K562 (cell line): ENCODE results near the gene CLK3. TPM values are rescaled to one million over a fixed set of nuclear protein-coding genes. Genes with fewer than 3 reads are reported as not detected.

Experiments used
- CHD1 ChIP-seq: fragments of 200-600 bp; sonication (generic); IDR thresholded peaks from one replicate; pipeline ENCODE4 v1.6.1; 2012; ENCODE audit warnings: mild to moderate bottlenecking, moderate library complexity, low read length, inconsistent platforms
- DPF2 ChIP-seq: fragments of 450-650 bp; IDR thresholded peaks from 2 replicates; pipeline ENCODE4 v1.6.1; 2016
- FOSL1 ChIP-seq: fragments of 200-800 bp; sonication (Bioruptor generic); conservative IDR thresholded peaks from 2 replicates; pipeline ENCODE4 v1.6.1; 2016; ENCODE audit warnings: missing genetic modification characterization, missing compliant biosample characterization
- GATA2 ChIP-seq: sonication (generic); formaldehyde crosslinking; IDR thresholded peaks from 2 replicates; pipeline ENCODE4 v1.4.0; 2020; ENCODE audit warnings: mild to moderate bottlenecking, missing genetic modification reagents
- NFIX ChIP-seq: fragments of 250-450 bp; sonication (Bioruptor Pico); IDR thresholded peaks from 2 replicates; pipeline ENCODE4 v1.4.0; 2020; ENCODE audit warnings: low read depth, mild to moderate bottlenecking, moderate library complexity
- NONO ChIP-seq, 2 experiments: fragments of 200-400 bp in 1 of 2; fragments of 450-650 bp in 1 of 2; formaldehyde crosslinking in 1 of 2; IDR thresholded peaks; 2 replicates each; pipeline ENCODE4 v1.6.1; 2017; ENCODE audit warnings: low read depth in 2 of 2, mild to moderate bottlenecking in 2 of 2, moderate library complexity in 2 of 2, low read length in 1 of 2
- RNF2 ChIP-seq: sonication (generic); IDR thresholded peaks from 2 replicates; pipeline ENCODE4 v1.6.1; 2016
- SNIP1 ChIP-seq: fragments of 450-650 bp; IDR thresholded peaks from 2 replicates; pipeline ENCODE4 v1.7.1; 2017; ENCODE audit warnings: low read depth, mild to moderate bottlenecking
- TEAD4 ChIP-seq, 2 experiments: sonication (generic) in 1 of 2; formaldehyde crosslinking in 1 of 2; IDR thresholded peaks; 2 replicates each; pipeline versions ENCODE4 v1.6.1 to v1.8.0; 2012 to 2022; ENCODE audit warnings: borderline replicate concordance in 1 of 2, inconsistent platforms in 1 of 2, low read length in 1 of 2, mild to moderate bottlenecking in 1 of 2, missing genetic modification reagents in 1 of 2
- ZNF146 ChIP-seq: IDR thresholded peaks from one replicate; pipeline ENCODE4 v1.6.1; 2018; ENCODE audit warnings: missing compliant biosample characterization; ENCODE audit not compliant: unreplicated experiment
- ZNF699 ChIP-seq: fragments of 250-450 bp; sonication (Bioruptor Pico); IDR thresholded peaks from 2 replicates; pipeline ENCODE4 v1.8.0; 2021; ENCODE audit warnings: mild to moderate bottlenecking, moderate library complexity; ENCODE audit not compliant: insufficient replicate concordance
- polyA plus RNA-seq, 8 experiments: library from polyadenylated mRNA; depleted of rRNA in 4 of 8; stranded (reverse) in 5 of 8; unstranded in 3 of 8; fragments of >200 nt; fragmentation: Nextera tagmentation in 2 of 8; fragmentation: Illumina TruSeq in 1 of 8; extraction: Ambion mirVana in 2 of 8; extraction: Trizol in 1 of 8; gene quantifications; 2 replicates each; pipeline versions ENCODE4 v1.2.1 to v1.2.3, GENCODE V29; 2011 to 2014; ENCODE audit warnings: inconsistent platforms in 1 of 8, missing spikeins in 1 of 8
- total RNA-seq, 7 experiments: library from RNA; depleted of rRNA in 6 of 7; stranded (reverse); fragments of >200 nt in 6 of 7; fragmentation: Illumina TruSeq in 2 of 7; extraction: Trizol in 2 of 7; gene quantifications; 2 replicates each; pipeline versions ENCODE4 v1.2.1 to v1.2.3, GENCODE V29; 2011 to 2021; ENCODE audit warnings: low replicate concordance in 1 of 7
- TF ChIP-seq, protein P1 (sequence below): fragments of 250-450 bp; sonication (Bioruptor Pico); IDR thresholded peaks from 2 replicates; pipeline ENCODE4 v1.4.0; 2020
- TF ChIP-seq, protein P2 (sequence below): sonication (generic); formaldehyde crosslinking; IDR thresholded peaks from 2 replicates; pipeline ENCODE4 v1.8.0; 2022; ENCODE audit warnings: missing genetic modification reagents, mild to moderate bottlenecking, borderline replicate concordance
- TF ChIP-seq, protein P3 (sequence below): fragments of 250-450 bp; sonication (Bioruptor Pico); IDR thresholded peaks from 2 replicates; pipeline ENCODE4 v1.4.0; 2020
- TF ChIP-seq, protein P4 (sequence below): sonication (generic); formaldehyde crosslinking; IDR thresholded peaks from 2 replicates; pipeline ENCODE4 v1.8.0; 2023; ENCODE audit warnings: mild to moderate bottlenecking, missing genetic modification reagents

The CLK3 gene
- total and polyA plus RNA-seq, 9 of the 15 experiments (the other 6 are each of a cell fraction or from before 2014, with no cell fraction given), result 1.2 to 95.2 (median 51.7) TPM

DNA sequence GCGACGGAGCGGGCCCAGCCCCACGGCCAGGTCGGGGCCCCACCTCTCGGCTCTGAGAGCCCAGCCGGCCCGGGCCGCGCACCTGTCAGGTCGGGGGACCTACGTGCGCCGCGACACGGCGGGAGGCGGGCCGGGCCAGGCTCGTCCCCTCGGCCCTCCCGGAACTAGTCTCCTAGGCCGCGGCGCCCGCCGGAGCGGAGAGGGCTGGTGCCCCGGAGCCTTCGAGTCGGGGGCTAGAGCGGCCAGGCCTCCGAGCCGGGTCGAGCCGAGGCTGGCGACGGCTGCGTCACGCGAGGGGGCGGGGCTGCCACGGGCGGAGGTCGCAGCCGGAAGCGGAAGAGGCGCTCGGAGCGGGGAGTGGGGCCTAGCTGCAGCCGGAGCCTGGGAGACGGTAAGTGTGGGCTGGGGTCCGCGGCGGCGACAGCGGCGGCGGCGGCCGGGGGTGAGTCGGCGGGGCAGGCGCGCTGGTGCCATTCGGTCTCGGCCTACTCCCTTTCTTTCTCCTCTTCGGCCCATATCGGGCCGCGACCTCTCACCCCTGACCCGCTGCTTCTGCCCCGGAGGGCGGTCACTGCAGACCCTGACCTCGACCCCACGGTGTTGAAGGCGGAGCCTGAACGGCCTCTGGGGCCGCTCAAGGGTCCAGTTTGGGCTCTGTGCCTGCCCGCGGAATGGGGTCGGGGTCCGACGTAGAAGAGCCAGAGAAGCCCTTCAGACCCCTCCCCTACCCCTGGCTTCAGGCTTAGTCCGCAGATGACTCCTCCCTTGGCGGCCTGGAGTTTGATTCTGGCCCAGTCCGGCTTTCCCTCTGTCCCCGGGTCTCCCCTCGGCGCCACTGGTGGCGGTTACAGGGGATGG is at the start of gene CLK3 (continued):
- peak; percentile 86 to 90 for TF ChIP-seq NONO (IDR thresholded peaks at IDR 0.05; ENCODE audit: low read depth in 2 of 2, low read length in 1 of 2)
- TF ChIP-seq, protein P1, sequence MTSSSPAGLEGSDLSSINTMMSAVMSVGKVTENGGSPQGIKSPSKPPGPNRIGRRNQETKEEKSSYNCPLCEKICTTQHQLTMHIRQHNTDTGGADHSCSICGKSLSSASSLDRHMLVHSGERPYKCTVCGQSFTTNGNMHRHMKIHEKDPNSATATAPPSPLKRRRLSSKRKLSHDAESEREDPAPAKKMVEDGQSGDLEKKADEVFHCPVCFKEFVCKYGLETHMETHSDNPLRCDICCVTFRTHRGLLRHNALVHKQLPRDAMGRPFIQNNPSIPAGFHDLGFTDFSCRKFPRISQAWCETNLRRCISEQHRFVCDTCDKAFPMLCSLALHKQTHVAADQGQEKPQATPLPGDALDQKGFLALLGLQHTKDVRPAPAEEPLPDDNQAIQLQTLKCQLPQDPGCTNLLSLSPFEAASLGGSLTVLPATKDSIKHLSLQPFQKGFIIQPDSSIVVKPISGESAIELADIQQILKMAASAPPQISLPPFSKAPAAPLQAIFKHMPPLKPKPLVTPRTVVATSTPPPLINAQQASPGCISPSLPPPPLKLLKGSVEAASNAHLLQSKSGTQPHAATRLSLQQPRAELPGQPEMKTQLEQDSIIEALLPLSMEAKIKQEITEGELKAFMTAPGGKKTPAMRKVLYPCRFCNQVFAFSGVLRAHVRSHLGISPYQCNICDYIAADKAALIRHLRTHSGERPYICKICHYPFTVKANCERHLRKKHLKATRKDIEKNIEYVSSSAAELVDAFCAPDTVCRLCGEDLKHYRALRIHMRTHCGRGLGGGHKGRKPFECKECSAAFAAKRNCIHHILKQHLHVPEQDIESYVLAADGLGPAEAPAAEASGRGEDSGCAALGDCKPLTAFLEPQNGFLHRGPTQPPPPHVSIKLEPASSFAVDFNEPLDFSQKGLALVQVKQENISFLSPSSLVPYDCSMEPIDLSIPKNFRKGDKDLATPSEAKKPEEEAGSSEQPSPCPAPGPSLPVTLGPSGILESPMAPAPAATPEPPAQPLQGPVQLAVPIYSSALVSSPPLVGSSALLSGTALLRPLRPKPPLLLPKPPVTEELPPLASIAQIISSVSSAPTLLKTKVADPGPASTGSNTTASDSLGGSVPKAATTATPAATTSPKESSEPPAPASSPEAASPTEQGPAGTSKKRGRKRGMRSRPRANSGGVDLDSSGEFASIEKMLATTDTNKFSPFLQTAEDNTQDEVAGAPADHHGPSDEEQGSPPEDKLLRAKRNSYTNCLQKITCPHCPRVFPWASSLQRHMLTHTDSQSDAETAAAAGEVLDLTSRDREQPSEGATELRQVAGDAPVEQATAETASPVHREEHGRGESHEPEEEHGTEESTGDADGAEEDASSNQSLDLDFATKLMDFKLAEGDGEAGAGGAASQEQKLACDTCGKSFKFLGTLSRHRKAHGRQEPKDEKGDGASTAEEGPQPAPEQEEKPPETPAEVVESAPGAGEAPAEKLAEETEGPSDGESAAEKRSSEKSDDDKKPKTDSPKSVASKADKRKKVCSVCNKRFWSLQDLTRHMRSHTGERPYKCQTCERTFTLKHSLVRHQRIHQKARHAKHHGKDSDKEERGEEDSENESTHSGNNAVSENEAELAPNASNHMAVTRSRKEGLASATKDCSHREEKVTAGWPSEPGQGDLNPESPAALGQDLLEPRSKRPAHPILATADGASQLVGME, result no peak
- TF ChIP-seq RNF2, result peak; percentile 59; the same call in 1 of the 2 replicates
- TF ChIP-seq TEAD4 (IDR thresholded peaks at IDR 0.05; ENCODE audit: low read length), result no peak
- TF ChIP-seq TEAD4 (CRISPR knock-in tag; IDR thresholded peaks at IDR 0.05; ENCODE audit: borderline replicate concordance), result no peak
- TF ChIP-seq ZNF146 (CRISPR knock-in tag), result no peak
- TF ChIP-seq SNIP1, result peak; percentile 67; the same call in 1 of the 2 replicates
- TF ChIP-seq, protein P2, sequence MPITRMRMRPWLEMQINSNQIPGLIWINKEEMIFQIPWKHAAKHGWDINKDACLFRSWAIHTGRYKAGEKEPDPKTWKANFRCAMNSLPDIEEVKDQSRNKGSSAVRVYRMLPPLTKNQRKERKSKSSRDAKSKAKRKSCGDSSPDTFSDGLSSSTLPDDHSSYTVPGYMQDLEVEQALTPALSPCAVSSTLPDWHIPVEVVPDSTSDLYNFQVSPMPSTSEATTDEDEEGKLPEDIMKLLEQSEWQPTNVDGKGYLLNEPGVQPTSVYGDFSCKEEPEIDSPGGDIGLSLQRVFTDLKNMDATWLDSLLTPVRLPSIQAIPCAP, result no peak
- TF ChIP-seq FOSL1 (tag), result peak; percentile 60
- TF ChIP-seq ZNF699 (CRISPR knock-in tag), result no peak
- TF ChIP-seq, protein P3, sequence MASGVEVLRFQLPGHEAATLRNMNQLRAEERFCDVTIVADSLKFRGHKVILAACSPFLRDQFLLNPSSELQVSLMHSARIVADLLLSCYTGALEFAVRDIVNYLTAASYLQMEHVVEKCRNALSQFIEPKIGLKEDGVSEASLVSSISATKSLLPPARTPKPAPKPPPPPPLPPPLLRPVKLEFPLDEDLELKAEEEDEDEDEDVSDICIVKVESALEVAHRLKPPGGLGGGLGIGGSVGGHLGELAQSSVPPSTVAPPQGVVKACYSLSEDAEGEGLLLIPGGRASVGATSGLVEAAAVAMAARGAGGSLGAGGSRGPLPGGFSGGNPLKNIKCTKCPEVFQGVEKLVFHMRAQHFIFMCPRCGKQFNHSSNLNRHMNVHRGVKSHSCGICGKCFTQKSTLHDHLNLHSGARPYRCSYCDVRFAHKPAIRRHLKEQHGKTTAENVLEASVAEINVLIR (CRISPR knock-in tag), result peak; percentile 86
- TF ChIP-seq GATA2 (CRISPR knock-in tag), result no peak
- TF ChIP-seq, protein P4, sequence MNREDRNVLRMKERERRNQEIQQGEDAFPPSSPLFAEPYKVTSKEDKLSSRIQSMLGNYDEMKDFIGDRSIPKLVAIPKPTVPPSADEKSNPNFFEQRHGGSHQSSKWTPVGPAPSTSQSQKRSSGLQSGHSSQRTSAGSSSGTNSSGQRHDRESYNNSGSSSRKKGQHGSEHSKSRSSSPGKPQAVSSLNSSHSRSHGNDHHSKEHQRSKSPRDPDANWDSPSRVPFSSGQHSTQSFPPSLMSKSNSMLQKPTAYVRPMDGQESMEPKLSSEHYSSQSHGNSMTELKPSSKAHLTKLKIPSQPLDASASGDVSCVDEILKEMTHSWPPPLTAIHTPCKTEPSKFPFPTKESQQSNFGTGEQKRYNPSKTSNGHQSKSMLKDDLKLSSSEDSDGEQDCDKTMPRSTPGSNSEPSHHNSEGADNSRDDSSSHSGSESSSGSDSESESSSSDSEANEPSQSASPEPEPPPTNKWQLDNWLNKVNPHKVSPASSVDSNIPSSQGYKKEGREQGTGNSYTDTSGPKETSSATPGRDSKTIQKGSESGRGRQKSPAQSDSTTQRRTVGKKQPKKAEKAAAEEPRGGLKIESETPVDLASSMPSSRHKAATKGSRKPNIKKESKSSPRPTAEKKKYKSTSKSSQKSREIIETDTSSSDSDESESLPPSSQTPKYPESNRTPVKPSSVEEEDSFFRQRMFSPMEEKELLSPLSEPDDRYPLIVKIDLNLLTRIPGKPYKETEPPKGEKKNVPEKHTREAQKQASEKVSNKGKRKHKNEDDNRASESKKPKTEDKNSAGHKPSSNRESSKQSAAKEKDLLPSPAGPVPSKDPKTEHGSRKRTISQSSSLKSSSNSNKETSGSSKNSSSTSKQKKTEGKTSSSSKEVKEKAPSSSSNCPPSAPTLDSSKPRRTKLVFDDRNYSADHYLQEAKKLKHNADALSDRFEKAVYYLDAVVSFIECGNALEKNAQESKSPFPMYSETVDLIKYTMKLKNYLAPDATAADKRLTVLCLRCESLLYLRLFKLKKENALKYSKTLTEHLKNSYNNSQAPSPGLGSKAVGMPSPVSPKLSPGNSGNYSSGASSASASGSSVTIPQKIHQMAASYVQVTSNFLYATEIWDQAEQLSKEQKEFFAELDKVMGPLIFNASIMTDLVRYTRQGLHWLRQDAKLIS, result peak; percentile 81
- TF ChIP-seq NFIX (CRISPR knock-in tag), result no peak
- TF ChIP-seq DPF2, result no peak
- TF ChIP-seq CHD1, result peak; percentile 83
